H9 (cell line): ENCODE data around the gene KIT. TPM values are rescaled to one million over a fixed set of nuclear protein-coding genes. Genes with fewer than 3 reads are reported as not detected.

Experiments used
- DNase-seq: peaks from one replicate; pipeline ENCODE4 v3.0.0-alpha.2; 2017
- H2AFZ ChIP-seq: one replicate; pipeline ENCODE4 v1.6.1; 2013; ENCODE audit warnings: mild to moderate bottlenecking, low read length, control low read depth, moderate library complexity
- H2AK5ac ChIP-seq: 2 replicates; pipeline ENCODE4 v1.6.1; 2013; ENCODE audit warnings: low read length, control low read depth, mixed read lengths; ENCODE audit not compliant: insufficient read length
- H2BK120ac ChIP-seq: one replicate; pipeline ENCODE4 v1.6.1; 2013; ENCODE audit warnings: low read depth, mild to moderate bottlenecking, low read length, control low read depth, inconsistent platforms; ENCODE audit not compliant: poor library complexity, severe bottlenecking
- H2BK12ac ChIP-seq: 2 replicates; pipeline ENCODE4 v1.6.1; 2013; ENCODE audit warnings: low read length, control low read depth, mixed read lengths, low read depth; ENCODE audit not compliant: insufficient read length
- H2BK15ac ChIP-seq: 2 replicates; pipeline ENCODE4 v1.6.1; 2013; ENCODE audit warnings: low read depth, low read length, control low read depth
- H2BK20ac ChIP-seq: one replicate; pipeline ENCODE4 v1.6.1; 2013; ENCODE audit warnings: low read depth, mild to moderate bottlenecking, low read length, control low read depth, inconsistent platforms; ENCODE audit not compliant: poor library complexity, severe bottlenecking
- H2BK5ac ChIP-seq: 2 replicates; pipeline ENCODE4 v1.6.1; 2013; ENCODE audit warnings: low read length, control low read depth, mixed read lengths; ENCODE audit not compliant: insufficient read length
- H3K14ac ChIP-seq: 2 replicates; pipeline ENCODE4 v1.6.1; 2013; ENCODE audit warnings: low read length, control low read depth; ENCODE audit not compliant: insufficient read depth
- H3K18ac ChIP-seq: 2 replicates; pipeline ENCODE4 v1.6.1; 2013; ENCODE audit warnings: low read depth, mild to moderate bottlenecking, mixed read lengths, low read length, control low read depth; ENCODE audit not compliant: insufficient read length
- H3K23ac ChIP-seq: 2 replicates; pipeline ENCODE4 v1.6.1; 2013; ENCODE audit warnings: low read length, control low read depth, mixed read lengths, low read depth; ENCODE audit not compliant: insufficient read length
- H3K23me2 ChIP-seq: 2 replicates; pipeline ENCODE4 v1.6.1; 2013; ENCODE audit warnings: low read depth, mild to moderate bottlenecking, mixed read lengths, low read length, control low read depth; ENCODE audit not compliant: insufficient read length, poor library complexity, severe bottlenecking
- H3K27ac ChIP-seq: 2 replicates; pipeline ENCODE4 v1.5.1; 2013; ENCODE audit warnings: low read length, control low read depth, mixed read lengths, low read depth; ENCODE audit not compliant: insufficient read length
- H3K27me3 ChIP-seq: 2 replicates; pipeline ENCODE4 v1.6.1; 2013; ENCODE audit warnings: low read length, control low read depth, inconsistent platforms; ENCODE audit not compliant: insufficient read depth
- H3K4ac ChIP-seq: 2 replicates; pipeline ENCODE4 v1.6.1; 2013; ENCODE audit warnings: low read depth, mild to moderate bottlenecking, control low read depth, inconsistent platforms, low read length, moderate library complexity
- H3K4me1 ChIP-seq: 2 replicates; pipeline ENCODE4 v1.6.1; 2013; ENCODE audit warnings: low read length, control low read depth, inconsistent platforms; ENCODE audit not compliant: insufficient read depth
- H3K4me2 ChIP-seq: 2 replicates; pipeline ENCODE4 v1.6.1; 2013; ENCODE audit warnings: low read length, control low read depth, mixed read lengths; ENCODE audit not compliant: insufficient read length, insufficient read depth
- H3K56ac ChIP-seq: 2 replicates; pipeline ENCODE4 v1.6.1; 2013; ENCODE audit warnings: low read depth, mild to moderate bottlenecking, mixed read lengths, low read length, control low read depth; ENCODE audit not compliant: insufficient read length
- H3K79me1 ChIP-seq: 2 replicates; pipeline ENCODE4 v1.6.1; 2013; ENCODE audit warnings: low read depth, mild to moderate bottlenecking, moderate library complexity, low read length, control low read depth, inconsistent platforms; ENCODE audit not compliant: insufficient read depth, poor library complexity, severe bottlenecking
- H3K79me2 ChIP-seq: 2 replicates; pipeline ENCODE4 v1.6.1; 2013; ENCODE audit warnings: low read length, control low read depth, inconsistent platforms; ENCODE audit not compliant: insufficient read depth
- H3K9ac ChIP-seq: 2 replicates; pipeline ENCODE4 v1.6.1; 2013; ENCODE audit warnings: low read length, control low read depth, mixed read lengths; ENCODE audit not compliant: insufficient read length; ENCODE audit errors: extremely low read depth
- H3K9me3 ChIP-seq: one replicate; pipeline ENCODE4 v1.6.1; 2013; ENCODE audit warnings: low read depth, low read length, inconsistent platforms; ENCODE audit not compliant: control insufficient read depth
- H3T11ph ChIP-seq: one replicate; pipeline ENCODE4 v1.6.1; 2013; ENCODE audit warnings: mild to moderate bottlenecking, low read length, control low read depth, inconsistent platforms
- H4K20me1 ChIP-seq: one replicate; pipeline ENCODE4 v1.6.1; 2013; ENCODE audit not compliant: control insufficient read depth, insufficient read length, insufficient read depth
- H4K5ac ChIP-seq: 2 replicates; pipeline ENCODE4 v1.6.1; 2013; ENCODE audit warnings: low read depth, mild to moderate bottlenecking, mixed read lengths, low read length, control low read depth; ENCODE audit not compliant: insufficient read length
- H4K8ac ChIP-seq: replicated peaks from 2 replicates; pipeline ENCODE4 v1.6.1; 2013; ENCODE audit warnings: low read length, control low read depth, mixed read lengths, low read depth; ENCODE audit not compliant: insufficient read length
- H4K91ac ChIP-seq: 2 replicates; pipeline ENCODE4 v1.6.1; 2013; ENCODE audit warnings: low read depth, mild to moderate bottlenecking, moderate library complexity, mixed read lengths, low read length, control low read depth; ENCODE audit not compliant: insufficient read length
- H3K27ac Mint-ChIP-seq, 3 experiments: 2 replicates in 2 of 3; 3 replicates in 1 of 3; pipeline ENCODE4 v1.8.0; 2020 to 2021; ENCODE audit warnings: mixed read lengths in 3 of 3, mild to moderate bottlenecking in 1 of 3, moderate library complexity in 1 of 3
- H3K27me3 Mint-ChIP-seq: 2 replicates; pipeline ENCODE4 v1.8.0; 2021; ENCODE audit warnings: low read depth, mild to moderate bottlenecking, moderate library complexity, mixed read lengths
- H3K36me3 Mint-ChIP-seq, 3 experiments: 2 replicates in 2 of 3; 3 replicates in 1 of 3; pipeline ENCODE4 v1.8.0; 2020 to 2021; ENCODE audit warnings: low read depth in 3 of 3, mixed read lengths in 3 of 3; ENCODE audit not compliant: insufficient read depth in 1 of 3
- H3K4me1 Mint-ChIP-seq, 2 experiments: 2 replicates each; pipeline ENCODE4 v1.8.0; 2020; ENCODE audit warnings: mixed read lengths in 2 of 2
- H3K4me3 Mint-ChIP-seq, 2 experiments: 2 replicates in 1 of 2; 3 replicates in 1 of 2; pipeline ENCODE4 v1.8.0; 2020 to 2021; ENCODE audit warnings: mild to moderate bottlenecking in 2 of 2, mixed read lengths in 2 of 2, moderate library complexity in 1 of 2
- H3K9me3 Mint-ChIP-seq, 2 experiments: 2 replicates in 1 of 2; 3 replicates in 1 of 2; pipeline ENCODE4 v1.8.0; 2020; ENCODE audit warnings: mild to moderate bottlenecking in 2 of 2, mixed read lengths in 2 of 2, moderate library complexity in 1 of 2
- CTCF ChIP-seq: fragments of 200-600 bp; sonication (generic); conservative IDR thresholded peaks from 3 replicates; pipeline ENCODE4 v1.8.0; 2021; ENCODE audit warnings: antibody characterized with exemption, mild to moderate bottlenecking
- WGBS: extraction: QIAGEN DNeasy Blood & Tissue Kit; methylation state at CpG from one replicate; pipeline ENCODE4 v1.1.7; 2013; ENCODE audit warnings: missing lambda C conversion rate, low lambda C conversion rate, mixed read lengths; ENCODE audit not compliant: insufficient read length; ENCODE audit errors: extremely low coverage; 5-methylcytosine and 5-hydroxymethylcytosine counted together
- total RNA-seq: library from RNA; stranded (reverse); gene quantifications from 2 replicates; pipeline ENCODE4 v1.2.1, GENCODE V29; 2021

The KIT gene
- total RNA-seq, 1 experiment from 2014 or later = 6.7 TPM

- no peak overlapping the region for H3K18ac ChIP-seq
- Mint-ChIP-seq H3K27ac (no peak overlapping the region), H3K4me1 (peaks cover 4% of the 10 kb centered on the region in 2 experiments), H3K4me3 (no peak overlapping the region), H3K36me3 (peaks cover 7 to 41% (median 21%) of the 10 kb centered on the region in 3 experiments; a peak in 6 of 7 replicates), H3K9me3 (no peaks in the 10 kb centered on the region), H3K27me3 (no peaks in the 10 kb centered on the region)
- H4K91ac ChIP-seq = no peak overlapping the region
- H3K9ac ChIP-seq = no peak overlapping the region
- no peak overlapping the region for H2BK5ac ChIP-seq
- no peak overlapping the region for H4K8ac ChIP-seq
- no peak overlapping the region for H3K4me2 ChIP-seq
- no peak for DNase-seq
- no peak overlapping the region for H3K27ac ChIP-seq
- H2BK120ac ChIP-seq = no peak overlapping the region
- no peak for TF ChIP-seq CTCF
- H3K79me2 ChIP-seq = no peaks in the 10 kb centered on the region
- H3K23ac ChIP-seq = no peak overlapping the region
- no peak overlapping the region for H3K56ac ChIP-seq
- no peaks in the 10 kb centered on the region for H3K23me2 ChIP-seq
- H2AK5ac ChIP-seq = no peak overlapping the region
- no peak overlapping the region for H2BK12ac ChIP-seq
- H3K9me3 ChIP-seq = no peaks in the 10 kb centered on the region
- H2BK20ac ChIP-seq = no peak overlapping the region
- H3K4me1 ChIP-seq = peaks cover 4% of the 10 kb centered on the region; the same call in 1 of the 2 replicates
- no peak overlapping the region for H3K4ac ChIP-seq
- WGBS = no CpG with 5 or more reads among the region's 1 CpG
- no peak overlapping the region for H3T11ph ChIP-seq
- H3K27me3 ChIP-seq = no peaks in the 10 kb centered on the region
- H2BK15ac ChIP-seq = no peak overlapping the region
- H4K5ac ChIP-seq = no peak overlapping the region
- no peak overlapping the region for H3K14ac ChIP-seq
- no peaks in the 10 kb centered on the region for H4K20me1 ChIP-seq
- no peaks in the 10 kb centered on the region for H3K79me1 ChIP-seq
- H2AFZ ChIP-seq = no peak overlapping the region
These were observed 74.2 kb downstream of the KIT start for GRCh38 chr4:54731976-54732375.
